HG03025 (cell line): Measurements from ENCODE around the gene CYB5A.

Experiments used
- ATAC-seq: cut with Tn5 transposase; IDR thresholded peaks from one replicate; pipeline ENCODE4 v1.9.1; 2021; ENCODE audit warnings: mild to moderate bottlenecking, moderate library complexity; ENCODE audit not compliant: unreplicated experiment, low FRiP score

CYB5A gene

DNA sequence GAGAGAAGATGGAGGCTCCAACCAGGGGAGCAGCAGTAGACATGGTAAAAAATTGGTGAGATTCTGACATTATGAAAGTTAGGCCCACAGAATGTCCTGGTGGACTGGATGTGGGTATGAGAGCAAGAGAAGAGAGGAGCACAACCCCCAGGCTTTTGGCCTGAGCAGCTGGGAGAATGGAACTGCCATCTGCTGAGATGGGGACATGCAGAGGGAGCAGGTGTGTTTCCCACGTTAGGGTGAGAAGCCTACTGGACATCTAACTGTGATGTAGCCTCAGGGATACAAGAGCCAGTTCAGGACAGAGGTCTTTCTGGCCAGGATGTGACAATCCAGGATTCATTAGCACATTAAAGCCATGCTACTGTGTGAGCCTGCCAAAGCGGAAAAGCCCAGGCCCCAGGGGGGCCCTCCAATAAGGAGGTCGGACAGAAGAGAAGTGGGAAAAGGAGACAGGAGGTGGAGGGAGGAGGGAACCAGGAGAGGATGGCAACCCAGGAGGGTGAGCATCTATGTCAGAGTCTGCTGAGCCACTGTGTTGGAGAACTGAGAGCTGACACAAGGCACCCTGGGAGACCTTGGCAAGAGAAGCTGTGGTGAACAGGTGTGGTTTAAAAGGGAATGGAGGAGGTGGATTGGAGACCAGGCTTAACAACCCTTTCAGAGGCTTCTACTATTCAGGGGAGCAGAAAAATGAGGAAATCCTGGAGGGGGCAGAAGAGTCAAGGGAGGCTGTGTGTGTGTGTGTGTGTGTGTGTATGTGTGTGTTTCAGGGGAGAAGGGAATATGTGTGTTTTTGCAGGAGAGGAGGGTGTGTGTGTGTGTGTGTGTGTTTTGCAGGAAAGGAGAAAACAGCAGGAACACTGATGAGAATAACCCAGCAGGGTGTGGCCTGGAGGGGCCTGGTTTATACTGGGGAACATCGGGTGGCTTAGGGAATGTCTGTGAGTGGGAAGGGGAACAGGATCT lies 10.5 kb downstream of the CYB5A start:
- ATAC-seq, result no peak

DNA sequence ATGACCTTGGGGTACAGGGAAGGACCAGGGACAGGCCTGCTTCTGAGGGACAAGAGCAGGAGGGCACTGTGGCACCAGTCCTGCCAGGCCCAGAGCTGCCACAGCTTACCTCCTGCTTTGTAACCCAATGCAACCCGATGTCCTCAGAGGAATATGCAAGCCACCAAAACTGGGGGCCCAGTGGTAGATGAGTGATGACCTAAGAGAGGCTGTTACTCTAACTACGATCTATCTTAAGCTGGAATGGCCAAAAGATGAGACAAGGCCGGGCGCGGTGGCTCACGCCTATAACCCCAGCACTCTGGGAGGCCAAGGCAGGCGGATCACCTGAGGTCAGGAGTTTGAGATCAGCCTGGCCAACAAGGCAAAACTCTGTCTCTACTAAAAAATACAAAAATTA lies 12.8 kb downstream of the CYB5A start:
- no peak for ATAC-seq

DNA sequence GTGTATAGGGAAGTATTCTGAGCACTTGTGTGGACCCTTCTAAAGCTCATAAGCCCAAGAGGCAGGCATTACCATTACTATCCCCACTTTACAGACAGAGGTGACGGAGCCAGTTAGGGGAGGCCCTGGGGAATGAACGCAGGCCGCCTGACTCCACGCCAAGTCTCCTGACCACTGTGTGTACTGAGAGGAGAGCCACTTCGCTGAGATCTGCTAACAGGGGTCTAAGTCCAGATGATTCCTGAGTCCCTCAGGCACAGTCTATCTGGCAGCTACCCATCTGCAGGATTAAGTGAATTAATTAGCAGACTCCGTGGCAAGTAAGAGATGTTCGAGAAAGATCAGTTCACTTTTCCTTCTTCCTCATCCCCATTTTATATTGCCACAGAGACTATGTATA lies 13.7 kb downstream of the CYB5A start:
- ATAC-seq, result no peak

- no peak for ATAC-seq
Measured at GRCh38 chr18:74277296-74277695, 14.5 kb downstream of the CYB5A start.

DNA sequence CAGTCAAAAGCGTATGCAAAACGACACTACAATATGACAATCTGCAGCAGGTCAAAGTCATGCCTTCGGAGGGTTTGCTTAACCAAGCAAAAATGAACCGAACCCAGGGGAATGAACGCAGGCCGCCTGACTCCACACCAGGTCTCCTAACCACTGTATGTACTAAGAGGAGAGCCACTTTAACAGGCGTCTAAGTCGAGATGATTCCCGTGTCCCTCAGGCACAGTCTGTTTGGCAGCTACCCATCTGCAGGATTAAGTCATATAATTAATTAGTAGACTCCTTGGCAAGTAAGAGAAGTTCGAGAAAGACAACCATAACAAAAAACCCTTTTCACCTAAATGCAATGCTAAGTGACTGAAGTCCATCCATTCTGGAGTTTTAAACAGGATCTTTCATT lies 15.2 kb downstream of the CYB5A start:
- no peak for ATAC-seq

DNA sequence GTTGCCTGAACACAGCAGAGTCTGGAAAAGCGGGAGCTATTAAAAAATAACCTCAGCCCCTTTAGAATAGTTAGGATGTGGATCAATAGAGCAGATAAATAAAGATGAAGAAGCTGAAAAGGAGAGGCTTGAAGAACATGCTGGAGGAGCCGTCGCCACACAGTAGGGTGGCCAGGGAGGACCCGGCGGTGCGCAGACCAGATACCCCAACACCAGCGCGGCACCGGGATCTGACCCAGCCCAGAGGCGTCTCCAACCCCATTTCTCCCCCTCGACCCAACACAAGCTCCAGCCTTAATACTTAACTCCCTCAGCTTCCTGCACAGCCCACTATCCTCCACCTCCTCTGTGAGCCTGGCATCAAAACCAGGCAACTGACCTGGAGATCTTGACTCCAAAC lies 16.0 kb downstream of the CYB5A start:
- no peak for ATAC-seq

DNA sequence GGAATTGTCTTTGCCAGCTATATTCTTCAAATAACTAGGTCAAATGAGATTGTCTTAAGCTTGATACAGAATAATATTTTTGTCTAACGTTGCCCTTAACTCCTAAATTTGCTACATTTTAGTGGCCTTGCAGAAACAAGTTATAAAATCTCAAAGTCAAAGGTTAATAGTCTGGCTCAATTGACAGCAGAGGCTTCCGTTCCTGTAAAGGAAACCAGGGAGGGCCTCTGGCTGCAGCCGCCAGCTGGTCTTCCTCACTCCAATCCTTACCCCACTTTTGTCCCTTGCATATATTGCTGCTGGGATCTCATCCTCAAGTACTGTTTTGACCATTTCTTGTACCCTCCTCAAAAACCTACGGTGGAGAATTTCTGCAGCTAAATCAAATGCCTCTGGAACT lies 17.1 kb downstream of the CYB5A start:
- ATAC-seq, result no peak

DNA sequence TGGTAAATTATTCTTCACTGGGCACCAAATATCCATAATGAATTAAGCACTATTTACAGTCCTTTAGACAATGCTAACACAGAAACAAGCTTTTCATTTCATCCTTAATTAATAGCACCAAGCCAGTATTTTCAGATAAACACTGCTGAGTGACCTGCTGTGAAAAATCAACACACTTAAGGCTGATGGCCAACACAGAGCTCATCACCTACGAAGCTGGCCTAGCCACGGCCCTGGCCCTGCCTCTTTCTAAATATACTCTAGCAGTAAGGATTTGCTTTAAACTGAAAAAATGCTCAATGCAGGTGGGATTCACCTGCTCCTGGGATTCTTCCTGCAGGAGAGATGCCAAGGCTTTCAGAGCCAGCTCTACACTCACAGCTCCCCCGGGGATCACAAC lies 18.4 kb downstream of the CYB5A start:
- ATAC-seq, result no peak

- no peak for ATAC-seq
Measured at GRCh38 chr18:74271635-74272034, 20.1 kb downstream of the CYB5A start.

DNA sequence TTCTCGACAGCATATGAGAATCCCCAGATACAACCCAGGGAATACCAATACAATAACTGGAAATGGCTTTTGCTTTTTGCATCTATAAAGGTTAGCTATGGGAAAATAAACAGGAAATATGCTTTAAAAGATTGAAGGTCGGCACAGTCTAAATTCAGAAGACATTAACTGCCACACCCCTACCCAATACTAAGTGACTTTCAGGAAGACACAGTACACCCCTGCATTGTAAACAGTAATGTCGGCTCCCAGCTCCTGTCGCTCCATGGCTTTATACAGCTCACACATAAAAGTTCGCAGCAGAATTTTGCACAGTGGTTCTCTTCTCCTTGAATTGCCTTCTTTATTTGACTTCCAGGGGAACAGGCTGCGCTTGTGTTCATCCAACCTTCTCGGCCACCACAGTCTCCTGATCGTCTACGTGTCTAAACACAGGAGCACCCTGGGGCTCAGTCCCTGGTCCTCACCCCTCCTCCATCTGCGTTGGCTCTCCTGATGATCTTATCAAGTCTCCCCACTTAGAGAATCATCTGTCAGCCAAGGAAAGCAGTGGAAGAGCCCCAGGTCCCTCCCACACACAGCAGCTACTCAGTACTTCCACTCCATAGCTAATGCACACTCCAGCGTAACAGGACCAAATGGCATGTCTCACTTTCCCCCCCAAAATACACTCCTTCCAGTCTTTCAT lies 22.7 kb downstream of the CYB5A start:
- ATAC-seq, result no peak

- ATAC-seq, result no peak
Measured at GRCh38 chr18:74268175-74268574, 23.6 kb downstream of the CYB5A start.

GRCh38 chr18:74266161-74266560 lies 25.6 kb downstream of the CYB5A start:
- no peak for ATAC-seq

DNA sequence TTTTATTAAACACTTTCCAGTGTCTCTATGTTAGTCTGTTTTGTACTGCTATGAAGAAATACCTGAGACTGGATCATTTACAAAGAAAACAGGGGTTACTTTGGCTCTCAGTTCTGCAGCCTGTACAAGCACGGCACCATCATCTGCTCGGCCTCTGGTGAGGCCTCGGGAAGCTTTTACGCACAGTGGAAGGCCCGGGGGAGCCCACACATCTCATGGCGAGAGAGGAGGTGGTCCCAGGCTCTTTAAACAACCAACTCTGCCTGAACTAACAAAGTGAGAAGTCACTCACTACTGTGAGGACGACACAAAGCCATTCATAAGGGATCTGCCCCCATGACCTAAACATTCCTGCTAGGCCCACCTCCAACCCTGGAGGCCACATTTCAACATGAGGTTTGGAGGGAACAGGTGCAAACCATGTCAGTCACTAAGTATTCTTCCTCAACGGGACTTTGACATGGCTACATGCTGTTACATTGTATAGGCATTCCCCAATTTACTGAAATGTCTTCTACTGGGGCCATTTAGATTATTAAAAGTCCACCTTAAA lies 26.1 kb downstream of the CYB5A start:
- no peak for ATAC-seq

DNA sequence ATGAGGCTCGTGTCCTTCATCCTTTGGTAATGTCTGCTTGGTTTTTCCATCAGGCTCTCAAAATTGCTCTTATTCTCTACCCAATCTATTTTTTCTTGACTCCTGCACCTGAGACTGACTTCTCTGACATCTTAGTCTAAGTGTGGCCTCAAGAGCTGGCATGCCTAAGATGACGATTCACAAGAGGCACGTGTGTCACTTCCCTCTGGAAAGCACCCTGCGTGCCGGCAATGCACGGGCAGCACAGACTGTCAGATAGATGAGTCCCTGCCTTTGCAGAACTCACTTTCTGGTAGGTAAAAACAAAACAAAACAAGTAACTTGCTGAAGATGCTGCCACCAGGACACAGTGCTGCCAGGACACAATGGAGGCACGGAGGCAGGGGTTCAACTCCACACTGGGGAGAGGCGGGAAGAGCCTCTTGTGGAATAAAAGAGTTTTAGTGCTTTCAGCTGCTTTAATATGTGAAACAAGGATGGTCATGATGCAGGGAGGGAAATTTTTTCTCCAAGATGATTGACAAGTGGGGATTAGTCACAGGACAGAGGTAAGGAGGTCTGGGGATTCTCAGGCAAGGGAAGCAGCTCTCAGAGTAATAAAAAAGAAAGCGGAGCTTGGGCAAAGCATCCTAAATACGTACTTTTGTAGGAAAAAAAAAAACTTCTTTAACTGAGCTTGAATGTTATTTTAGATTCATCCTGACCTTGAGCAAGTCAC lies 27.3 kb downstream of the CYB5A start:
- ATAC-seq, result peak; percentile 93

GRCh38 chr18:74261053-74261713 lies 30.6 kb downstream of the CYB5A start:
- ATAC-seq, result no peak

- no peak for ATAC-seq
Measured at GRCh38 chr18:74259347-74259746, 32.4 kb downstream of the CYB5A start.

DNA sequence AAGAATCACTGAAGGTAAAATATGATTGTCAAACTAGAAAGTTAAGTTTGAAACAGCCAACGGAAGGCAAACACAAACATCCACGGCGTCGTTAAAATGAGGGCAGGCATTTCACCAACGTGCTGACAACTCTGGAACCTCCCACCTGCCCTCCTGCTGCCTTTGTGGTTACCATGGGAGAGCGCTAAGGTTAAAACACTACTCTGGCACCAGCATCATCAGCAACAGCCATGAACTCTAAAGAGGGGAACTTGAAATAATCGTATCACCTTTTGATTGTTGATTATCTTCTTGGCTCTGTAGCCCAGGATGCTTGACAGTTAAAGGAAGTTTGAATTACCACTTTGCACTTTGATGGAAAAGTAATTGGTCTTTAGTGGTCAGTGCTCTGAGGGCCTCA lies 34.7 kb downstream of the CYB5A start:
- ATAC-seq, result no peak

DNA sequence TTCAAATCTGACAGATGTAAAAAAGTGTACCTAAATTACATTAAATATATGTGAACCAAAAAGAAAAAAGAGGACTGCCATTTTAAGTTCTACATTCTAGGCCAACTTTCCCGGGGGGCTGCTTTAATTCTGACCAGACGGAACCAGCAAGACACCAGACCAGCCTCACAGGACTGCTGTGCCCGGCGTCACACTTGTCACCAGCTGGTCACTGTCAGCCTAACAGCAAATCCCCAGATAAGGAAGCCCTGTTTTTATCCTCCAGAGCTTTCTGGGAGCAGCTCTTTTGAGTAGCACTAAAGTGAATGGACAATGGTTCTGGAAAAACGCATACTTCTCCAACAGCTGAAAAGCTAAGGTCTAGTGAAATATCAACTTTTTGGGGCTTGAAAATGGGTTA lies 35.6 kb downstream of the CYB5A start:
- ATAC-seq, result no peak

DNA sequence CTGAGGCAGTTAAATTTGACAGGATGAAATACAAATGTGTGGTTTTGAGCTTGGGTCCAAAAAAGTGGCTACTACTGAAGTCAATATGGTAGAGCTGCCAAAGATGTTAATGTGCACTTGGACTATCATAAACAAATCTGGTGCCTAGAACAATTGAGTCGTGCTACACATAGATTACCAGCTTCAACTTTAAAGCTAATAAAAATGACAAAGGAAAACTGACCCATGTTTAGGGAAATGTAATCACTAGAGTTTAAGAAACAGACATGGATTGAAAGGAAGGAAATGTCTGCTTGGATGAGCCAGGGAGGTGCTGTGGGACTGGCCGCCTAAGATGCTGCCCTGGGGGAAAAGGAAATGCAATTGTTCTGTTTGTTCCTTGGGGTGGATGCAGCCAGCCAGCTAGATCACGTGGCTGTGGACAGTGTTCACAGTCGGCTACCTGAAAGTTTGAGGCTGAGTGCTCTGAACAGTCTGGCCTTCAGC lies 36.6 kb downstream of the CYB5A start:
- no peak for ATAC-seq

DNA sequence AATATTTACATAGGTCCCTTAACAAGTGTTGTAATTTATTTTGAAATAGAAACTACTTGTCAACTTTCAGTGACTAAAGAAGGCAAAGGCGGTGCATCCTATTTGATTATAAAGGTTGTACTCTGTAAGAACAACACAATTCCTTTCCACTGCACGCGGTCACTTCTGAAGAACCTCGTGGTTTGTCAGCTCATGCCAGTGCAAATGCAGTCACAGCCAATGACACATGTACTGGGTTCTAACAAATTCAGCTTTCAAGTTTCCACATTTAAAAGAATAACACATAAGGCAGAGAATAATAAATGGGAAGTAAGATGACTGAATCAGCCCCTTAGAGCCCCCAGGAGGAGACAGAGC lies 39.7 kb downstream of the CYB5A start:
- ATAC-seq, result no peak
